ENCODE data around the gene RAB17. TPM values are rescaled to one million over a fixed set of nuclear protein-coding genes. Genes with fewer than 3 reads are reported as not detected.
A peak's percentile ranks its signal among the peaks of the same experiment; 100 is the strongest.

The RAB17 gene
- total and polyA plus RNA-seq, 2 of the 8 experiments (the other 6 are each of a cell fraction or from before 2014, with no cell fraction given): 42.6 to 83.4 TPM

DNA sequence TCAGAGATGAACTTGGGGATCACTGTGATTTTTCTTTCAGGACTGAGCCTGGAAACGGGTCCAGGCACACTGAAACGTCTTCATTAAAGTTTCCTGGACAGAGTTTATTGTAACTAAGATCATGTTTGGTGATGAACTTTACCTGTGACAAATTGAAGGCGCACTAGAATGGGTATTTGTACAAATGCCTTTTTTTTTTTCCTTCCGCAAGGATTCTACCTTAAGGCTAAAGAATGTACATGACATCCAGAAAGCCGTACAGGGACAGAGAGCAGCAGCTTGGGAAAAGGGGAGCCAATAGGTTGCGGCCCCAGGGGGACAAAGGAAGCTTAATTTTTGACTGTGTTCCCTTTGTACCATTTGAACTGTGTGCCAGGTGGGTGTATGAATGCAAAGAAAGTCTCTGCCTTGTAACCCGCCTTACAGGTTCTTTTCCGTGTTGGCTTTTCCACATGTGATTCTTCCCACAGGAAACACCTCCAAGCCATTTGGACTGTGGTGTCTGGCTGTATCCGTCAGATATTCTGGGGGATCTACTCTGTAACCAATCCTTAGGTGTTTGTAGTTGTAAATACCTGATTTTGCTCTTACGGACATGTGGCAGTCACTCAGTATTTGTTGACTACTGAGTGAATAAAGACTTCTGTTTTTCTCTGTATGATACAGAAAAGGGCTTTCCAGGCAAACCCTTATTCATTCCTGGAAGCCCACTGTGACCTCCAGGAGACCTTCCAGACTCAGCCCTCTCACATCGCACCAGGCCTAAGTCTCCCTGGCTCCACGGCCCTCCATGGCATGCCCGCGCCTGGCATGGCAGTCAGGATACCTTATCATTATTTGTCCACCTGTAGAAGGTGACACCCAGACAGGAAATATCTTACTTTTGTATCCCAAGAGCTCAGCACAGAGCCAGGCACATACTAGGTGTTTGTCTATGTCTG is 38.0 kb upstream of the RAB17 start:
- Histone ChIP-seq H3K4ac (replicated peaks; ENCODE audit: insufficient read length, low read depth, low read length) (no peak overlapping the region), H2BK12ac (ENCODE audit: low read depth, low read length) (no peak overlapping the region; the same call in 1 of the 2 replicates), H3K4me3 (ENCODE audit: extremely low read depth in 1 of 4, insufficient read depth in 2 of 4, low read depth in 3 of 4, low read length in 4 of 4) (peak overlapping the region; percentile 54 to 75 (median 56)), H3K79me1 (ENCODE audit: low read depth, low read length) (peaks cover 9% of the 10 kb centered on the region), H3K23ac (ENCODE audit: insufficient read length) (no peak overlapping the region), H3K9ac (replicated peaks in 1 of 4; ENCODE audit: extremely low read depth in 1 of 4, low read depth in 3 of 4, low read length in 3 of 4) (peak overlapping the region in 2 of 4 experiments; percentile 24 to 35; a peak in 3 of 7 replicates), H3K27me3 (replicated peaks in 1 of 4; ENCODE audit: control insufficient read depth in 3 of 4, extremely low read depth in 1 of 4, insufficient read depth in 3 of 4, low read length in 3 of 4) (peaks cover 0 to 31% (median 24%) of the 10 kb centered on the region in 4 experiments; a peak in 6 of 7 replicates), H3K4me1 (replicated peaks in 1 of 4; ENCODE audit: control insufficient read depth in 3 of 4, insufficient read depth in 4 of 4, low read length in 3 of 4) (peaks cover 3 to 13% (median 8%) of the 10 kb centered on the region in 4 experiments; a peak in 5 of 7 replicates), H3K23me2 (ENCODE audit: low read depth, low read length) (peaks cover 5% of the 10 kb centered on the region), H3K79me2 (ENCODE audit: control insufficient read depth in 1 of 2, insufficient read depth in 2 of 2, low read length in 2 of 2) (peaks cover 0 to 12% of the 10 kb centered on the region in 2 experiments; a peak in 3 of 4 replicates), H4K91ac (replicated peaks; ENCODE audit: insufficient read length, low read length) (no peak overlapping the region), H3K9me3 (ENCODE audit: insufficient read depth in 2 of 2, low read depth in 1 of 2, low read length in 1 of 2) (no peaks in the 10 kb centered on the region), H2AK5ac (ENCODE audit: low read depth, low read length) (no peak overlapping the region), H4K8ac (ENCODE audit: extremely low read depth, insufficient read depth, low read length) (no peak overlapping the region), H3K14ac (ENCODE audit: insufficient read length) (no peak overlapping the region), H2BK15ac (ENCODE audit: low read length) (peak overlapping the region; percentile 88; the same call in 1 of the 2 replicates), H4K5ac (ENCODE audit: insufficient read length, low read depth, low read length) (no peak overlapping the region), H2BK5ac (ENCODE audit: low read depth, low read length) (0 out of 2 replicates have a peak overlapping the region, but pooled peaks have one; percentile 35), H3K27ac (ENCODE audit: low read depth, low read length) (no peak overlapping the region), H2AFZ (ENCODE audit: low read length) (peak overlapping the region; percentile 91; the same call in 1 of the 2 replicates), H2BK120ac (replicated peaks; ENCODE audit: low read depth, low read length) (no peak overlapping the region), H3K36me3 (ENCODE audit: control insufficient read depth in 2 of 4, insufficient read depth in 4 of 4, low read length in 3 of 4) (no peaks in the 10 kb centered on the region; a peak in 1 of 8 replicates), H3K4me2 (ENCODE audit: insufficient read depth in 1 of 2, low read depth in 2 of 2, low read length in 2 of 2) (peak overlapping the region; percentile 87 to 99), H3K56ac (replicated peaks; ENCODE audit: insufficient read length, low read depth, low read length) (no peak overlapping the region), H2BK20ac (ENCODE audit: low read length) (no peak overlapping the region), H4K20me1 (replicated peaks in 1 of 2; ENCODE audit: control insufficient read depth in 1 of 2, insufficient read depth in 2 of 2, low read length in 2 of 2) (peaks cover 0 to 2% of the 10 kb centered on the region in 2 experiments), H3K18ac (ENCODE audit: extremely low read depth, low read length) (peak overlapping the region; percentile 78)
- ChIA-PET POLR2A (ENCODE audit: partially characterized antibody) (interaction anchor here (0.7 to 6.7 kb wide), 9 partner anchors 10 to 788 kb away, joined by 3 to 42 read pairs (median 3); no protein-coding TSS in a partner anchor), CTCF (ENCODE audit: partially characterized antibody) (interaction anchor here (0.6 to 1.5 kb wide), 5 partner anchors 12 to 111 kb away, joined by 3 to 4 read pairs (median 3); no protein-coding TSS in a partner anchor)
- FAIRE-seq (no peak), DNase-seq (ENCODE audit: low read depth in 1 of 2, low spot score in 2 of 2) (no peak)
- TF ChIP-seq ASH2L (IDR thresholded peaks at IDR 0.05; ENCODE audit: low read length) (no peak), SIN3A (conservative IDR thresholded peaks at IDR 0.05 in 1 of 2, IDR thresholded peaks at IDR 0.05 in 1 of 2; ENCODE audit: low read depth in 1 of 2, low read length in 2 of 2) (0 out of 4 replicates have a peak, but pooled peaks of 1 of the 2 experiments have one; percentile 4)
- WGBS, 2 experiments (ENCODE audit: extremely low coverage in 1 of 2, insufficient coverage in 1 of 2, insufficient read length in 1 of 2, insufficient replicate concordance in 2 of 2, low coverage in 1 of 2, low lambda C conversion rate in 2 of 2, missing lambda C conversion rate in 1 of 2): 84% methylated on average over 14 of the region's 14 CpGs; no CpG with 5 or more reads in 1 of the 2 experiments

All from H1 (cell line).